Naive B cell (primary cell): ENCODE data around the gene PDE8B. TPM values are rescaled to one million over a fixed set of nuclear protein-coding genes. Genes with fewer than 3 reads are reported as not detected.

Experiments
- ATAC-seq, 2 donors: fragments of 150-1000 bp; cut with Tn5 transposase; 2 replicates each; pipeline ENCODE4 v1.10.0; 2021; ENCODE audit warnings: low read depth in 2 of 2, mild to moderate bottlenecking in 2 of 2, moderate library complexity in 2 of 2
- DNase-seq: peaks from one replicate; pipeline ENCODE4 v3.0.0; 2022
- H3K27ac Mint-ChIP-seq, 6 donors: one replicate each; pipeline ENCODE4 v1.8.0; 2020 to 2022; ENCODE audit warnings: mild to moderate bottlenecking in 6 of 6, mixed read lengths in 6 of 6, moderate library complexity in 5 of 6, inconsistent platforms in 2 of 6
- H3K27me3 Mint-ChIP-seq, 3 donors: one replicate each; pipeline ENCODE4 v1.8.0; 2021 to 2022; ENCODE audit warnings: mixed read lengths in 3 of 3, mild to moderate bottlenecking in 1 of 3
- H3K36me3 Mint-ChIP-seq, 2 donors: one replicate each; pipeline ENCODE4 v1.8.0; 2020 to 2022; ENCODE audit warnings: mixed read lengths in 2 of 2, inconsistent platforms in 1 of 2, mild to moderate bottlenecking in 1 of 2
- H3K4me1 Mint-ChIP-seq, 3 donors: one replicate each; pipeline ENCODE4 v1.8.0; 2020 to 2022; ENCODE audit warnings: mixed read lengths in 3 of 3, inconsistent platforms in 1 of 3, mild to moderate bottlenecking in 1 of 3, moderate library complexity in 1 of 3
- H3K4me3 Mint-ChIP-seq, 8 donors: one replicate each; pipeline ENCODE4 v1.8.0; 2020 to 2022; ENCODE audit warnings: mild to moderate bottlenecking in 8 of 8, mixed read lengths in 8 of 8, moderate library complexity in 8 of 8, inconsistent platforms in 2 of 8
- H3K9me3 Mint-ChIP-seq, 7 donors: one replicate each; pipeline ENCODE4 v1.8.0; 2020 to 2022; ENCODE audit warnings: mixed read lengths in 7 of 7, mild to moderate bottlenecking in 5 of 7, inconsistent platforms in 2 of 7, moderate library complexity in 1 of 7
- polyA plus RNA-seq, 6 donors: library from polyadenylated mRNA; unstranded; fragments of 300-500 nt; fragmentation: Illumina TruSeq; gene quantifications; one replicate each; pipeline ENCODE4 v1.2.3, GENCODE V29; 2021; ENCODE audit warnings: low read depth in 6 of 6

Gene PDE8B
- polyA plus RNA-seq: 1 to 10 TPM in 1 of 6 donors, under 1 TPM in 5; 0.05 to 1.2 (median 0.13) TPM

GRCh38 chr5:77210091-77210963, at the start of gene PDE8B:
Gene PDE8B (plus strand): TSS chr5:77210680. CDS start chr5:77210926, 246 bp downstream.
- no peak within 1 kb of the TSS for H3K27ac Mint-ChIP-seq
- peak within 1 kb of the TSS; percentile 79 to 95 (median 90) for H3K4me3 Mint-ChIP-seq
- peaks cover 0 to 3% (median 0%) of the 10 kb centered on the region in 7 donors for H3K9me3 Mint-ChIP-seq
- peaks cover 40 to 62% (median 59%) of the 10 kb centered on the region in 3 donors for H3K27me3 Mint-ChIP-seq
- H3K4me1 Mint-ChIP-seq: peaks cover 16% of the 10 kb centered on the region in 3 donors
- ATAC-seq (peak; percentile 48 to 52), DNase-seq (no peak)
- peaks cover 4 to 8% of the 10 kb centered on the region in 2 donors for H3K36me3 Mint-ChIP-seq

- H3K27me3 Mint-ChIP-seq: peaks cover 0 to 8% (median 0%) of the 10 kb centered on the region in 3 donors
- no peaks in the 10 kb centered on the region for H3K36me3 Mint-ChIP-seq
- H3K9me3 Mint-ChIP-seq: peaks cover 0 to 9% (median 3%) of the 10 kb centered on the region in 7 donors
- H3K27ac Mint-ChIP-seq: no peak overlapping the region
- no peaks in the 10 kb centered on the region for H3K4me1 Mint-ChIP-seq
- H3K4me3 Mint-ChIP-seq: no peak overlapping the region
- DNase-seq: no peak
- ATAC-seq: no peak
Observed at GRCh38 chr5:77163453-77163852, 47.0 kb upstream of the PDE8B start.

GRCh38 chr5:77167063-77167462, 43.4 kb upstream of the PDE8B start:
- Mint-ChIP-seq H3K27ac (peak overlapping the region in 1 of 6 donors; percentile 14), H3K9me3 (no peaks in the 10 kb centered on the region), H3K27me3 (peaks cover 7 to 21% (median 13%) of the 10 kb centered on the region in 3 donors), H3K36me3 (no peaks in the 10 kb centered on the region), H3K4me1 (no peaks in the 10 kb centered on the region), H3K4me3 (no peak overlapping the region)
- DNase-seq (no peak), ATAC-seq (no peak)

GRCh38 chr5:77167695-77168121, 42.8 kb upstream of the PDE8B start:
- Mint-ChIP-seq H3K4me1 (no peaks in the 10 kb centered on the region), H3K27me3 (peaks cover 7 to 21% (median 13%) of the 10 kb centered on the region in 3 donors), H3K27ac (no peak overlapping the region), H3K9me3 (no peaks in the 10 kb centered on the region), H3K36me3 (no peaks in the 10 kb centered on the region), H3K4me3 (no peak overlapping the region)
- ATAC-seq: no peak
- no peak for DNase-seq

GRCh38 chr5:77168161-77168878, 42.2 kb upstream of the PDE8B start:
- Mint-ChIP-seq H3K4me3 (no peak overlapping the region), H3K9me3 (no peaks in the 10 kb centered on the region), H3K4me1 (no peaks in the 10 kb centered on the region), H3K27ac (no peak overlapping the region), H3K36me3 (no peaks in the 10 kb centered on the region), H3K27me3 (peaks cover 7 to 21% (median 13%) of the 10 kb centered on the region in 3 donors)
- DNase-seq: no peak
- ATAC-seq: no peak

- Mint-ChIP-seq H3K9me3 (no peaks in the 10 kb centered on the region), H3K4me3 (no peak overlapping the region), H3K36me3 (no peaks in the 10 kb centered on the region), H3K27me3 (peaks cover 7 to 21% (median 13%) of the 10 kb centered on the region in 3 donors), H3K27ac (no peak overlapping the region), H3K4me1 (no peaks in the 10 kb centered on the region)
- ATAC-seq (no peak), DNase-seq (no peak)
Observed at GRCh38 chr5:77168879-77169244, 41.6 kb upstream of the PDE8B start.

- H3K27ac Mint-ChIP-seq: no peak overlapping the region
- no peak for ATAC-seq
Observed at GRCh38 chr5:77170196-77170890, 40.1 kb upstream of the PDE8B start.

GRCh38 chr5:77171141-77171910, 39.2 kb upstream of the PDE8B start:
- Mint-ChIP-seq H3K27me3 (peaks cover 7 to 21% (median 13%) of the 10 kb centered on the region in 3 donors), H3K4me3 (no peak overlapping the region), H3K36me3 (no peaks in the 10 kb centered on the region), H3K27ac (peak overlapping the region in 1 of 6 donors; percentile 26), H3K9me3 (no peaks in the 10 kb centered on the region), H3K4me1 (no peaks in the 10 kb centered on the region)
- DNase-seq (no peak), ATAC-seq (no peak)

More at GRCh38 chr5:77170196-77170890, 40.1 kb upstream of the PDE8B start:
- peaks cover 7 to 21% (median 13%) of the 10 kb centered on the region in 3 donors for H3K27me3 Mint-ChIP-seq
- DNase-seq: no peak
- no peak overlapping the region for H3K4me3 Mint-ChIP-seq
- H3K4me1 Mint-ChIP-seq: no peaks in the 10 kb centered on the region
- H3K9me3 Mint-ChIP-seq: no peaks in the 10 kb centered on the region
- H3K36me3 Mint-ChIP-seq: no peaks in the 10 kb centered on the region

GRCh38 chr5:77172713-77173328, 37.7 kb upstream of the PDE8B start:
- ATAC-seq: no peak
- H3K27me3 Mint-ChIP-seq: peaks cover 7 to 14% (median 13%) of the 10 kb centered on the region in 3 donors
- no peak overlapping the region for H3K4me3 Mint-ChIP-seq
- no peaks in the 10 kb centered on the region for H3K4me1 Mint-ChIP-seq
- no peak overlapping the region for H3K27ac Mint-ChIP-seq
- DNase-seq: no peak
- no peaks in the 10 kb centered on the region for H3K9me3 Mint-ChIP-seq
- no peaks in the 10 kb centered on the region for H3K36me3 Mint-ChIP-seq

- Mint-ChIP-seq H3K36me3 (no peaks in the 10 kb centered on the region), H3K9me3 (peaks cover 0 to 3% (median 0%) of the 10 kb centered on the region in 7 donors), H3K27ac (no peak overlapping the region), H3K27me3 (peaks cover 5 to 13% (median 9%) of the 10 kb centered on the region in 3 donors), H3K4me1 (no peaks in the 10 kb centered on the region), H3K4me3 (no peak overlapping the region)
- no peak for ATAC-seq
- DNase-seq: no peak
Observed at GRCh38 chr5:77174526-77174925, 36.0 kb upstream of the PDE8B start.

- peaks cover 0 to 3% (median 0%) of the 10 kb centered on the region in 7 donors for H3K9me3 Mint-ChIP-seq
- DNase-seq (no peak), ATAC-seq (no peak)
- H3K27me3 Mint-ChIP-seq: peaks cover 7 to 10% (median 9%) of the 10 kb centered on the region in 3 donors
- no peaks in the 10 kb centered on the region for H3K4me1 Mint-ChIP-seq
- no peaks in the 10 kb centered on the region for H3K36me3 Mint-ChIP-seq
- no peak overlapping the region for H3K4me3 Mint-ChIP-seq
- no peak overlapping the region for H3K27ac Mint-ChIP-seq
Observed at GRCh38 chr5:77175231-77175630, 35.2 kb upstream of the PDE8B start.

- Mint-ChIP-seq H3K4me3 (no peak overlapping the region), H3K27me3 (peaks cover 9 to 15% (median 11%) of the 10 kb centered on the region in 3 donors), H3K27ac (no peak overlapping the region), H3K4me1 (peaks cover 0 to 3% (median 3%) of the 10 kb centered on the region in 3 donors), H3K36me3 (no peaks in the 10 kb centered on the region), H3K9me3 (peaks cover 0 to 3% (median 0%) of the 10 kb centered on the region in 7 donors)
- ATAC-seq (no peak), DNase-seq (no peak)
Observed at GRCh38 chr5:77176429-77176828, 34.1 kb upstream of the PDE8B start.
